GM12878 (cell line): ENCODE results near the gene DPF3. TPM values are rescaled to one million over a fixed set of nuclear protein-coding genes. Genes with fewer than 3 reads are reported as not detected.

Experiments
- ATAC-seq: fragments of 200-7000 bp; cut with Tn5 transposase; 3 replicates; pipeline ENCODE4 v1.9.1; 2020; ENCODE audit warnings: mild to moderate bottlenecking, moderate library complexity
- BruUV-seq: library from RNA; stranded (reverse); fragments of 400-500 nt; replicated peaks from 2 replicates; lab custom pipeline; 2021; lab: Mats Ljungman, UMichigan
- CTCF ChIA-PET: fragments of 300-600 bp; sonication (Branson Sonifier 250); formaldehyde crosslinking; extraction: SDS; loops from one replicate; lab custom pipeline; 2021; ENCODE audit warnings: inconsistent platforms; lab: Yijun Ruan, JAX
- POLR2A ChIA-PET: fragments of 350-600 bp; formaldehyde crosslinking; extraction: SDS; loops from one replicate; lab custom pipeline; 2021; ENCODE audit warnings: inconsistent platforms; lab: Charles Lee
- RAD21 ChIA-PET: fragments of 300-600 bp; sonication (Branson Sonifier 250); formaldehyde crosslinking; loops from one replicate; lab custom pipeline; 2023; ENCODE audit warnings: antibody characterized with exemption; ENCODE audit not compliant: unreplicated experiment; lab: Charles Lee
- SMC1A ChIA-PET: fragments of 300-600 bp; sonication (Branson Sonifier 250); formaldehyde crosslinking; loops from one replicate; lab custom pipeline; 2023; ENCODE audit not compliant: unreplicated experiment, uncharacterized antibody; lab: Charles Lee
- DNase-seq: peaks from one replicate; pipeline ENCODE4 v3.0.0-alpha.2; 2011; ENCODE audit warnings: low read depth, low spot score
- FAIRE-seq: peaks from 3 replicates; lab custom pipeline; 2011; peaks lifted over from hg19 to GRCh38; lab: Jason Lieb, UNC
- H2AFZ ChIP-seq: 2 replicates; pipeline ENCODE4 v1.6.0; 2011; ENCODE audit warnings: low read depth, low read length, control low read depth; ENCODE audit not compliant: control insufficient read depth
- H3K27ac ChIP-seq: 2 replicates; pipeline ENCODE4 v1.5.1; 2011; ENCODE audit warnings: control low read depth; ENCODE audit not compliant: control insufficient read depth, insufficient read depth
- H3K27me3 ChIP-seq, 2 experiments: replicated peaks in 1 of 2; 2 replicates each; pipeline versions ENCODE4 v1.6.0 to v1.6.1; 2011; ENCODE audit warnings: low read length in 1 of 2; ENCODE audit not compliant: control insufficient read depth in 2 of 2, insufficient read depth in 2 of 2
- H3K36me3 ChIP-seq, 2 experiments: 2 replicates each; pipeline ENCODE4 v1.5.1; 2011; ENCODE audit warnings: low read length in 1 of 2; ENCODE audit not compliant: control insufficient read depth in 2 of 2, insufficient read depth in 2 of 2
- H3K4me1 ChIP-seq: 2 replicates; pipeline ENCODE4 v1.6.1; 2011; ENCODE audit warnings: mild to moderate bottlenecking, low read length, moderate library complexity, mixed read lengths; ENCODE audit not compliant: control insufficient read depth, insufficient read depth
- H3K4me2 ChIP-seq: 2 replicates; pipeline ENCODE4 v1.6.0; 2011; ENCODE audit warnings: control low read depth; ENCODE audit not compliant: control insufficient read depth, insufficient read depth
- H3K4me3 ChIP-seq: fragments of 200-600 bp; sonication (generic); 2 replicates; pipeline ENCODE4 v1.5.1; 2016
- H3K79me2 ChIP-seq: 2 replicates; pipeline ENCODE4 v1.6.0; 2011; ENCODE audit warnings: low read length; ENCODE audit not compliant: control insufficient read depth, insufficient read depth
- H3K9ac ChIP-seq: 2 replicates; pipeline ENCODE4 v1.8.0; 2011; ENCODE audit warnings: low read length, control low read depth, mixed read lengths; ENCODE audit not compliant: control insufficient read depth, insufficient read depth
- H3K9me3 ChIP-seq: replicated peaks from 3 replicates; pipeline ENCODE4 v1.5.1; 2011; ENCODE audit warnings: mild to moderate bottlenecking, low read length; ENCODE audit not compliant: control insufficient read depth, insufficient read depth
- H4K20me1 ChIP-seq: 2 replicates; pipeline ENCODE4 v1.6.0; 2011; ENCODE audit not compliant: control insufficient read depth, insufficient read depth
- ASH2L ChIP-seq: fragments of 300-600, 200-600 bp; sonication (generic); IDR thresholded peaks from 2 replicates; pipeline ENCODE4 v1.6.1; 2017; ENCODE audit warnings: low read depth, mild to moderate bottlenecking, borderline replicate concordance
- ATF7 ChIP-seq: fragments of 450-650 bp; IDR thresholded peaks from 2 replicates; pipeline ENCODE4 v1.6.1; 2016; ENCODE audit warnings: low read depth, mild to moderate bottlenecking
- BACH1 ChIP-seq: fragments of 450-650 bp; IDR thresholded peaks from 2 replicates; pipeline ENCODE4 v1.6.1; 2017; ENCODE audit warnings: mild to moderate bottlenecking, borderline replicate concordance
- CHD4 ChIP-seq: fragments of 200-600 bp; sonication (generic); IDR thresholded peaks from 2 replicates; pipeline ENCODE4 v1.6.1; 2016; ENCODE audit warnings: mild to moderate bottlenecking
- CREB1 ChIP-seq: IDR thresholded peaks from 2 replicates; pipeline ENCODE4 v1.6.1; 2012; ENCODE audit warnings: low read depth, mild to moderate bottlenecking, inconsistent platforms
- FOXK2 ChIP-seq: fragments of 450-650 bp; IDR thresholded peaks from 2 replicates; pipeline ENCODE4 v1.6.1; 2017; ENCODE audit warnings: mild to moderate bottlenecking, moderate library complexity
- GATAD2B ChIP-seq: fragments of 450-650 bp; conservative IDR thresholded peaks from 2 replicates; pipeline ENCODE4 v1.6.1; 2017; ENCODE audit warnings: low read depth, mild to moderate bottlenecking, moderate library complexity
- HCFC1 ChIP-seq: fragments of 150-350 bp; IDR thresholded peaks from 2 replicates; pipeline ENCODE4 v1.6.1; 2014; ENCODE audit warnings: low read length
- HDAC2 ChIP-seq: fragments of 200-600 bp; sonication (generic); IDR thresholded peaks from 2 replicates; pipeline ENCODE4 v1.6.1; 2017
- NFXL1 ChIP-seq: fragments of 450-650 bp; IDR thresholded peaks from 2 replicates; pipeline ENCODE4 v1.6.1; 2017; ENCODE audit warnings: antibody characterized with exemption, mild to moderate bottlenecking, borderline replicate concordance
- NR2C2 ChIP-seq: IDR thresholded peaks from 2 replicates; pipeline ENCODE4 v1.6.1; 2011; ENCODE audit warnings: borderline replicate concordance, low read depth; ENCODE audit not compliant: control insufficient read depth, insufficient read length
- RCOR1 ChIP-seq: conservative IDR thresholded peaks from 2 replicates; pipeline ENCODE4 v1.6.1; 2012; ENCODE audit warnings: low read depth, low read length, improper control_type of control experiment
- RFX5 ChIP-seq: IDR thresholded peaks from 2 replicates; pipeline ENCODE4 v1.6.1; 2011; ENCODE audit warnings: low read depth, low read length, improper control_type of control experiment
- SKIL ChIP-seq: fragments of 450-650 bp; IDR thresholded peaks from 2 replicates; pipeline ENCODE4 v1.6.1; 2017; ENCODE audit warnings: mild to moderate bottlenecking, low read depth, inconsistent platforms; ENCODE audit not compliant: poor library complexity, severe bottlenecking
- SP1 ChIP-seq: IDR thresholded peaks from one replicate; pipeline ENCODE4 v1.6.1; 2011; ENCODE audit warnings: low read depth, low read length
- SPI1 ChIP-seq: IDR thresholded peaks from 2 replicates; pipeline ENCODE4 v1.6.1; 2011; ENCODE audit warnings: low read depth, mild to moderate bottlenecking, low read length, moderate library complexity, borderline replicate concordance; ENCODE audit not compliant: insufficient read depth
- TCF7 ChIP-seq: IDR thresholded peaks from 2 replicates; pipeline ENCODE4 v1.6.1; 2014; ENCODE audit warnings: antibody characterized with exemption, borderline replicate concordance
- YY1 ChIP-seq: IDR thresholded peaks from 2 replicates; pipeline ENCODE4 v1.6.1; 2011; ENCODE audit warnings: low read depth, mild to moderate bottlenecking, low read length
- ZBTB11 ChIP-seq: fragments of 450-650 bp; formaldehyde crosslinking; IDR thresholded peaks from 2 replicates; pipeline ENCODE4 v1.5.0; 2022; ENCODE audit warnings: mild to moderate bottlenecking, missing genetic modification characterization
- ZNF384 ChIP-seq: IDR thresholded peaks from 2 replicates; pipeline ENCODE4 v1.6.1; 2012; ENCODE audit warnings: low read depth, mild to moderate bottlenecking, low read length, improper control_type of control experiment, borderline replicate concordance
- WGBS: methylation state at CpG from one replicate; pipeline ENCODE4 v1.1.6; 2016; ENCODE audit warnings: low lambda C conversion rate; ENCODE audit not compliant: insufficient replicate concordance, insufficient coverage; ENCODE audit errors: missing lambda C conversion rate; 5-methylcytosine and 5-hydroxymethylcytosine counted together
- in situ Hi-C: fragments of 300-500 bp; cut with MboI; formaldehyde crosslinking; loops from 9 replicates; pipeline ENCODE4 v1.14.3; 2018; ENCODE audit warnings: mixed read lengths
- intact Hi-C: fragments of 100-400 bp; cut with micrococcal nuclease; formaldehyde crosslinking; loops from one replicate; pipeline ENCODE4 v1.14.2; 2022; ENCODE audit not compliant: unreplicated experiment
- polyA plus RNA-seq, 11 experiments: library from polyadenylated mRNA; depleted of rRNA in 4 of 11; unstranded in 6 of 11; stranded (reverse) in 5 of 11; fragments of >200 nt; fragmentation: Nextera tagmentation in 4 of 11; fragmentation: Illumina TruSeq in 1 of 11; extraction: Ambion mirVana in 4 of 11; extraction: Trizol in 1 of 11; gene quantifications; 1 replicate in 1 of 11; 2 replicates in 10 of 11; pipeline versions ENCODE4 v1.2.1 to v1.2.3, GENCODE V29; 2011 to 2016; ENCODE audit warnings: inconsistent platforms in 2 of 11, missing spikeins in 2 of 11, low read depth in 1 of 11
- total RNA-seq, 4 experiments: library from RNA; depleted of rRNA in 3 of 4; stranded (reverse); fragments of >200 nt in 3 of 4; fragmentation: Illumina TruSeq in 1 of 4; extraction: Trizol in 1 of 4; gene quantifications; 2 replicates each; pipeline versions ENCODE4 v1.2.1 to v1.2.3, GENCODE V29; 2013 to 2021

The DPF3 gene
- total and polyA plus RNA-seq, 10 of the 15 experiments (the other 5 are each of a cell fraction or from before 2014, with no cell fraction given) = 0.69 to 8.0 (median 2.2) TPM

GRCh38 chr14:72582582-72582981, 311.3 kb downstream of the DPF3 start:
- Histone ChIP-seq H3K9me3 (no peaks in the 10 kb centered on the region; the same call in 2 of the 3 replicates), H4K20me1 (no peaks in the 10 kb centered on the region), H3K4me2 (no peak overlapping the region), H3K27ac (no peak overlapping the region), H3K4me1 (no peaks in the 10 kb centered on the region), H3K27me3 (no peaks in the 10 kb centered on the region), H3K36me3 (no peaks in the 10 kb centered on the region), H3K4me3 (no peak overlapping the region), H2AFZ (no peak overlapping the region), H3K9ac (no peak overlapping the region), H3K79me2 (no peaks in the 10 kb centered on the region)
- no TSS peak for BruUV-seq
- ChIA-PET RAD21 (interaction anchor here (1.5 kb wide), 1 partner anchor 13 kb away, joined by 4 read pairs; no protein-coding TSS in a partner anchor), POLR2A (no interaction called here), SMC1A (interaction anchor here (0.6 to 1.9 kb wide), 6 partner anchors 10 to 249 kb away, joined by 3 to 7 read pairs (median 4); no protein-coding TSS in a partner anchor), CTCF (interaction anchor here (1.0 to 2.3 kb wide), 2 partner anchors 13 to 321 kb away, joined by 3 to 6 read pairs; no protein-coding TSS in a partner anchor)
- DNase-seq = no peak
- intact Hi-C loops (no loop called here), in situ Hi-C loops (no loop called here)
- no peak for ATAC-seq
- TF ChIP-seq FOXK2 (no peak), ASH2L (no peak), CREB1 (no peak), NFXL1 (no peak), BACH1 (no peak), HCFC1 (no peak), SP1 (no peak), NR2C2 (no peak), TCF7 (no peak), ZNF384 (no peak), HDAC2 (no peak), GATAD2B (no peak), CHD4 (no peak), RCOR1 (no peak), ATF7 (no peak), ZBTB11 (CRISPR knock-in tag) (no peak), YY1 (no peak), SPI1 (no peak), RFX5 (no peak), SKIL (no peak)
- WGBS = 59% methylated on average over 1 of the region's 1 CpG
- FAIRE-seq = no peak
